NK-92 (cell line): ENCODE results near the gene RTBDN.

Experiments used
- DNase-seq: peaks from one replicate; lab custom pipeline; 2025; ENCODE audit not compliant: unreplicated experiment; lab: John Stamatoyannopoulos, UW

Gene RTBDN

DNA sequence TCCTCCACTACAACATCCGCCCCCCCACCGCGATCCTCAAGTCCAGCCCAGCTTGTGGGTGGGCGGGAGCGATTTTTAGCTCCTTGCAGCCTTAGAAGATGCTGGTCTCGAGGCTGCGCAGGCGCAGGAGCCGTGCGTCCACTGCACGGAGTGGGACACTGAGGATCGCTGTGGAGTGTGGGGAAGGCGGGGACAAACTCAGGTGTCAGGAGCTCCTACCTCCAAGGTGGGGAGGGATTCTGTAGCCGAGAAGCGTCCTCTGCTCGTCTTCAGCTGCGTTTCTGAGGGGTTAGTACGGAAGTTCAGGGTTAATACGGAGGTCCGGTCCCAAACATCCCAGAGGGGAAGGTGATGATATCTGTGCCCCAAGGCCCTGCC lies at the start of gene RTBDN:
Gene RTBDN (minus strand): TSS at position 14 of the 378 bp plus-strand sequence. CDS start 4,600 bp downstream, outside the sequence.
- no peak for DNase-seq

DNA sequence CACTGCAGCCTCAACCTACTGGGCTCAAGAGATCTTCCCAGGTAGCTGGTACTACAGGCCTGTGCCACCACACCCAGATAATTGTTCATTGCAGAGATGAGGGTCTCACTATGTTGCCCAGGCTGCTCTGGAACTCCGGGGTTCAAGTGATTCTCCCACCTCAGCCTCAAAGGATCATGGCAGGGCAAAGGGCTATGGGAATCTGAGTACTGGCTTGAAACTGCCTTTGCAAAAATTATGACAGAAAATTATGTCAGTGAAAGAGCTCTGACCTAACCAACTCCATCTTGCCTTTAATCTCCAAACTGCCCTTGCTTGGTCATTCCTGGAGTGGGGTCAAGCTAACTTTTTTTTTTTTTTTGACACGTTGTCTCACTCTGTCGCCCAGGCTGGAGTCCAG lies 48.2 kb upstream of the RTBDN start:
- no peak for DNase-seq

DNA sequence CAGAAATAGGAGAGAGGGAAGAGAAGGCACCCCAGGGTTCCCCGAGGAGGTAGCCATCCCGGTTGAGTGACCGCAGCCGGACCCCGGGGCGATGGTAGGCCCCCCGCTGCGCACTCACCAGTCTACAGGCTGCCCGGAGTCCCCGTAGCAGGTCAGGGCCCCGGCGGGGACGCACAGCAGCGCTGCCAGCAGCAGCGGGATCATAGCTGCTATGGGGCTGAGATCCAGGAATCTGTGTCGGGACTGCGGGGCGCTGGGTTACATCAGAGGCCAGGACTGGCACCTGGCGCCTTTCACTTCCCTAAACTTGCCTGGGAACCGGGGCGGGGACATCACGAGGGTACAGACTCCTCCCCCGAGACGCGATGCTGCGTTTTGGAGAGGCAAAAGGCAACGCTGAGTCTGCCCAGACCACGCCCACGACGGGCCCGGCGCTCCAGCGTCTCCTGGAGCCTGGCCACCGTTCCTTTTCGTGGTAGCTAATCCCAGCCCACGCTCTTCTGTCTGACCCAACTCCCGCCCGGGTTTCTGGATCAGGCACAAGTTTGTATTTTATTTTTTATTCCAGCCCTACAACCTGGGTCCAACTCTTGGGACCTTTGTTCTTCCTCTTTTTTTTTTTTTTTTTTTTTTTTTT lies 46.9 kb upstream of the RTBDN start, which contains the start of gene DNASE2:
Gene DNASE2 (minus strand): TSS at position 278 of the 637 bp plus-strand sequence. CDS start 74 bp downstream, at position 204.
- no peak for DNase-seq

DNA sequence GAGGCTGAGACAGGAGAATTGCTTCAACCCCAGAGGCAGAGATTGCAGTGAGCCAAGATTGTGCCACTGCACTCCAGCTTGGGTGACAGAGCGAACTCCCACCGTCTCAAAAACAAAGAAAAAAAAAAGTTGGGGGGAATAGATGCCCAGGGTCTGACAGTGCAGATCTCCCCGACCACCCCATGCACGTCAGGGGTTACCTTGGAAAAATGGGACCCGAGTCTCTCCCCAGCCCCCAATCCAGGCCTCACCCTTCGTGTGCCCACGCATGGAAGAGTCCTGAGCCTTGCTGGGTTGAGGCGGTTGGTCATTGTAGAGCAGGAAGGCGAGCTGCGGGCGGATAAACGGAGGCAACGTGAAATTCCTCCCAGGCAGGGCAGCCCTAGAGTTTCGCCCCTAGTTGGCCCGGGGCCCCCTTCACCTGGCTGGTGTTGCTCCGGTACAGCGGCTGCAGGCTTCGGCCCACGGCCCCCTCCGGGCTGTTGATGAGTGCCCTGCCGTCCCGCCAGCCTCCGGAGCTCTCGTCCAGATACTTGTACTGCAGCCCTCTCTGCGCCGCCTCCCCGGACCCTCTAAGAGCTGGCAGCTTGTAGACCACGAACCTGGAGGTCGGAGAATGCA lies 46.3 kb upstream of the RTBDN start:
- DNase-seq, result no peak

DNA sequence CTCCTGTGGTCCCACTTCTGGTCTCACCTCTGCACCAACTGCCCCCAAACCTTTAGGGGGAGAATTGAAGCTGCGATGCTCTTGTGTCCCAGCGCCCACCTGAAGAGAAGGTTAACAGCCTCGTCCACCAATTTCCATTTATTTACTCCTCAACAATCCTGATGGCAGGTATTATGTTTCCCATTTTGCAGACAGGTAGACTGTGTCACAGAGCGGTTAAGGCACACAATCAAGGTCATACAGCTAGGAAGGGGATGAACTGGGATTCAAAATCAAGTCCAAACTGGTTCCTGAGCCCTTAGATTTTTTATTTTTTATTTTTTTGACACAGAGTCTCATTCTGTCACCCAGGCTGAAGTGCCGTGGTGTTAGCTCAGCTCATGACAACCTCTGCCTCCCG lies 40.7 kb upstream of the RTBDN start:
- no peak for DNase-seq

DNA sequence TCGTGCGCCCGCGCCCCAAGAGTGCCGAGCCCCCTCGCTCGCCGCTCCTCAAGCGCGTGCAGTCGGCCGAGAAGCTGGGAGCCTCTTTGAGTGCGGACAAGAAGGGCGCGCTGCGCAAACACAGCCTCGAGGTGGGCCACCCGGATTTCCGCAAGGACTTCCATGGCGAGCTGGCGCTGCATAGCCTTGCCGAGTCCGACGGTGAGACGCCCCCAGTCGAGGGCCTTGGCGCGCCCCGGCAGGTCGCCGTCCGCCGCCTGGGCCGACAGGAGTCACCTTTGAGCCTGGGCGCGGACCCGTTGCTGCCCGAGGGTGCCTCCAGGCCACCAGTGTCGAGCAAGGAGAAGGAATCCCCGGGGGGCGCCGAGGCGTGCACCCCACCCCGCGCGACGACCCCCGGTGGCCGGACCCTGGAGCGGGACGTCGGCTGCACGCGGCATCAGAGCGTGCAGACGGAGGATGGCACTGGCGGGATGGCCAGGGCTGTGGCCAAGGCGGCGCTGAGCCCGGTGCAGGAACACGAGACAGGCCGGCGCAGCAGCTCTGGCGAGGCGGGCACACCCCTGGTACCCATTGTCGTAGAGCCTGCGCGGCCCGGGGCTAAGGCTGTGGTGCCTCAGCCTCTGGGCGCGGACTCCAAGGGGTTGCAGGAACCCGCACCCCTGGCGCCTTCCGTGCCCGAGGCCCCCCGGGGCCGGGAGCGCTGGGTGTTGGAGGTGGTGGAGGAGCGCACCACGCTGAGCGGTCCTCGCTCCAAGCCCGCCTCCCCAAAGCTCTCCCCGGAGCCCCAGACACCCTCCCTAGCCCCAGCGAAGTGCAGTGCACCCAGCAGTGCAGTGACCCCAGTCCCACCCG lies 39.7 kb upstream of the RTBDN start:
- DNase-seq, result no peak

DNA sequence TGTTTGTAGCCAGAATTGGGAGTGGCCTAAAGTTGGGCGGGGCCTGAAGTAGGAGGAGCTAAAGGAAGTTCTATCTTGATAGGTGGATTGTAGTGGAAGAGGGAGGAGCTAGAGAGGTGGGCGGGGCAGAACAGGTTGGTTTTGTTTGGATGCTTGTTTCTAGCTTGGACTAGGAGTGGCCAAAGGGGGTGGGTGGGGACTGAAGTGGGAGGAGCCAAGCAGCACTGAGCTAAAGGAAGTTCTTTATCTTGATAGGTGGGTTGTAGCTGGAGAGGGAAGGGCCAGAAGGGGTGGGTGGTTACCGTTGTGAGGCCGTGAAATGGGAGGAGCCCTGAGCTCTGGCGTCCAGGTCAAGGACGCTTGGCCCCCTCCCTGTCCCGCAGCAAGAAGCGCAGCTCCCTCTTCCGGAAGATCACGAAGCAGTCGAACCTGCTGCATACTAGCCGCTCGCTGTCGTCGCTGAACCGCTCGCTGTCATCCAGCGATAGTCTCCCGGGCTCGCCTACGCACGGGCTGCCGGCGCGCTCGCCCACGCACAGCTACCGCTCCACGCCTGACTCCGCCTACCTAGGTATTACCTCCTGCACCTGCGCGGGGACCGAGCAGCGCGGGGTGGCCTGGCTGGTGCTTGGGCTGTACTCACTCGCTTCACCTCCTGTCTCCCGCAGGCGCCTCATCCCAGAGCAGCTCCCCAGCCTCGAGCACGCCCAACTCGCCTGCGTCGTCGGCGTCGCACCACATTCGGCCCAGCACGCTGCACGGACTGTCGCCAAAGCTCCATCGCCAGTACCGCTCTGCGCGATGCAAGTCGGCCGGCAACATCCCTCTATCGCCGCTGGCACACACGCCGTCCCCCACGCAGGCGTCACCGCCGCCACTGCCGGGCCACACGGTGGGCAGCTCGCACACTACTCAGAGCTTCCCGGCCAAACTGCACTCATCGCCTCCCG lies 38.8 kb upstream of the RTBDN start:
- DNase-seq, result no peak

DNA sequence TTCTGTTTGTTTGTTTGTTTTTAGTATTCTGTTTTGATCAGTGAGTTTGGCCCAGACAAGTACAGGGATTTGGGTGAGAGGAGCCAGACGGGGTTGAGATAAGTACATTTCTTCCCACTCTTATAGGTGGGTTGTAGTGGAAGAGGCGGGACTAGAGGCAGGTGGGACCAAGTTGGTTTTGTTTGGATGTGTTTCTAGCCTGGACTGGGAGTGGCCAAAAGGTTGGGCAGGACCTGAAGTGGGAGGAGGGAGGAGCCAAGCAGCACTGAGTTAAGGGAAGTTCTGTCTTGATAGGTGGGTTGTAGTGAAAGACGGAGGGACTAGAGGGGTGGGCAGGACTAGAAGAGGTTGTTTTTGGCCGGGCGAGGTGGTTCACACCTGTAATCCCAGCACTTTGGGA lies 37.9 kb upstream of the RTBDN start:
- DNase-seq, result no peak

DNA sequence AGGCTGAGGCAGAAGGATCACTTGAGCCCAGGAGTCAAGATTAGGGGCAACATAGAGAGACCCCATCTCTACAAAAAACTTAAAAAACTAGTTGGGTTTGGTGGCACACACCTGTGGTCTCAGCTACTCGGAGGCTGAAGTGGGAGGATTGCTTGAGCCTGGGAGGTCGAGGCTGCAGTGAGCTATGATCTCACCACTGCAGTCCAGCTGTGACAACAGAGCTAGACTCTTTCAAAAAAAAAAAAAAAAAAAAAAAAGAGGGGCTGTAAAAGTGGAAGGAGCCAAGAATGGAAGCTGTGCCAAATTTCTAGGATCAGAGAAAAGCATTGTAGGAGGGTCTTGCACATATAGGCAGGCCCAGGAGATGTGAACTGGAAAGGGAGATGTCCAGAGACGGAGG lies 37.3 kb upstream of the RTBDN start:
- DNase-seq, result no peak

DNA sequence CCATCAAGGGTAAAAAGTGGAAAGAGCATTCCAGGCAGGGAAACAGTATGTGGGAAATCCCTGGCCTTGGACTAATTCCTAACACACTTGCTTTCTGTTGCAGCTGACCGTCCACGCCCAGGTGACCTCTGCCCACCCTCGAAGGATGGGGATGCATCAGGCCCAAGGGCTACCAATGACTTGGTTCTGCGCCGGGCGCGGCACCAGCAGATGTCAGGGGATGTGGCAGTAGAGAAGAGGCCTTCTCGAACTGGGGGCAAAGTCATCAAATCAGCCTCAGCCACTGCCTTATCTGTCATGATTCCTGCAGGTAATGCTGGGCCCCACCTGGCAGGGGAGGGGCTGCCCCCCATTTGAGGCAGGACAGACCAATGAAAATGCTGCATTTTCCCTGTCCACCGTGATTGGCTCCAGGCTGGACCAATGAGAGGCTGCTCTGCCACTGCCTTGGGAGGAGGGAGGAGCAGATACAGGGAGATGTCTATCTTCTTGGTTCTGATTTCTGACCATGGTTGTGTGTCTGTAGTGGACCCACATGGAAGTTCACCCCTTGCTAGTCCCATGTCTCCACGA lies 34.2 kb upstream of the RTBDN start:
- DNase-seq, result no peak

DNA sequence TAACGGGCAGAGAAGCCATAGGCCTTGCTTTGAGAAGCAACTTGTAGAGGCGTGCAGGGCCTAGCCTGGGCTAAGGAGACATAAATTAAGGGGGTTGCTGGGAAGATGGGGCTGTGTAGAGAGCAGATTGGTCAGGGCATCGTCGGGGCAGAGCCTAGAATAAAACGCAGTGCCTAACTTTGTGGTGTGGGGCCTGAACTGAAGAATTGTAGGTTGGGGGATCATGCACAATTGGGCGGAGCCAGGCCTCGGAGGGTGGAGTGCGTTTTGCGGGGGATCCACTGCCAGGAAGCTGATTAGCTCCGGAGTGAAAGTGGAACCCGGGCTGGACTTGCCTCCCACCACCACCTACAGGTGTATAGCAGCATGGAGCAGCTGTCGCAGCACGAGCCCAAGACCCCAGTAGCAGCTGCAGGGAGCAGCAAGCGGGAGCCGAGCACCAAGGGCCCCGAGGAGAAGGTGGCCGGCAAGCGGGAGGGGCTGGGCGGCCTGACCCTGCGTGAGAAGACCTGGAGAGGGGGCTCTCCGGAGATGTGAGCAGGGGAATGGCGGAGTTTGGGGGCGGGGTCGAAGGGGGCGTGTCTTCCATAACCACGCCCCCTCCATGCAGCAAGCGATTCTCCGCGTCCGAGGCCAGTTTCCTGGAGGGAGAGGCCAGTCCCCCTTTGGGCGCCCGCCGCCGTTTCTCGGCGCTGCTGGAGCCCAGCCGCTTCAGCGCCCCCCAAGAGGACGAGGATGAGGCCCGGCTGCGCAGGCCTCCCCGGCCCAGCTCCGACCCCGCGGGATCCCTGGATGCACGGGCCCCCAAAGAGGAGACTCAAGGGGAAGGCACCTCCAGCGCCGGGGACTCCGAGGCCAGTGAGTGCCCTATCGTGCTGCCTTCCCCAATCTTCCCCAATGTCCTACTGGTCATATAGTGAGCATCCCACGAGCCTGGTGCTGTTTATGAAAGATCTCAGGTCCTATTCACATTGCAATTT lies 33.0 kb upstream of the RTBDN start:
- DNase-seq, result no peak

DNA sequence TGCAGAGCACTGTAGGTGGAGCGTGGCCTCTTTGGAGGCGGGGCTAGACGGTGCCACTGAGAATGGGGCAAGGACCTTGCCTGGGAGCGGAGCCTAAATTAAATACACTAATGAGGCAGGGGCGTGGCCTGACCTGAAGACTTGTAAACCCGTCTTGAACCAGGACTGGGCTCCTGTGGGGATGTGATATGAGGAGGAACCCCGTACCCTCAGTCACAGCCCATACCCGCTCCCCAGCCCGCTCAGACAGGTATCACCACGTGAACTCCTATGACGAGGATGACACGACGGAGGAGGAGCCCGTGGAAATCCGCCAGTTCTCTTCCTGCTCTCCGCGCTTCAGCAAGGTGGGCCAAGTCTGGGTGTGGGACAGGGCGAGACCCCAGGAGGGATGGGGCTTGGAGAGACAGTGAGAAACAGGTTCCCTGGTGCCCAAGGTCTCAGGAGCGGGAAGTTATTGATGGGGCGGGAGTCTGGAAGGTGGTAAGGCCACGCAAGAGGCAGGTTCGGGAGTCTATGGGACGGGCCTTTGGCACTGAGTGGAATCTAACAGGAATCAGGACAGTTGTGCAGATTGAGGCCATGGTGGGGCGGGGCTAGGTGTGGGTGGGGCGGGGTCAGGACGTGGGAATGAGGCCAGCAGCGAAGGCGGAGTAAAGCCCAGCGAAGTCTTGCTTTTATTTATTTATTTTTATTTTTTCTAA lies 32.2 kb upstream of the RTBDN start:
- no peak for DNase-seq

DNA sequence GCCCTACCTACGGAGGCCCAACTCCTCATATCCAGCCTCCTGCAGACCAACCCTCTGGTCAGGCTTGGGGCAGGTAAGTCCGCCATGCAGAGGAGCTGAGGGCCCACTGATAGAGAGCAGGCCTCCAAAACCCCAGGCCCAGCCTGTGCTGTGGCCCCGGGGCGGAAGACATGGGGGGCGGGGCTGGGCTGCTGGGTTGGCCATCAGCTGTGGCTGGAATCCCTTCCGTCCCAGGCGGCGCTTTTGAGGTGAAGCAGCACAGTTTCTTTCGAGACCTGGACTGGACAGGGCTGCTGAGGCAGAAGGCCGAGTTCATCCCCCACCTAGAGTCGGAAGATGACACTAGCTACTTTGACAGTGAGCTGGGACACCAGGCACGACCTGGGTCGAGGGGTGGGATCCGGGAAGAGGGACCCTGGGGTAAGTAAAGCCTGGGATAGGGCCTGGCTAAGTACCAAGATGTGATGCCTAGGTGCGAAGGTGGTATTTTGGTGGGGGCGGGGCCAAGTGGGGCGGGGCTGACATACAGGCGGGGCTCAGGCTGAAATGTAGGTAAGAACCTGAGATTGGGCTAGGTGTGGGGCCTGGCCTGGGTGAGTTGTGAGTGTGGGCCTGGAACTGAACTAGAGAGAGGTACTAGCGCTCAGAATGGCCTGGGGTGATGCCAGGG lies 31.5 kb upstream of the RTBDN start:
- no peak for DNase-seq

DNA sequence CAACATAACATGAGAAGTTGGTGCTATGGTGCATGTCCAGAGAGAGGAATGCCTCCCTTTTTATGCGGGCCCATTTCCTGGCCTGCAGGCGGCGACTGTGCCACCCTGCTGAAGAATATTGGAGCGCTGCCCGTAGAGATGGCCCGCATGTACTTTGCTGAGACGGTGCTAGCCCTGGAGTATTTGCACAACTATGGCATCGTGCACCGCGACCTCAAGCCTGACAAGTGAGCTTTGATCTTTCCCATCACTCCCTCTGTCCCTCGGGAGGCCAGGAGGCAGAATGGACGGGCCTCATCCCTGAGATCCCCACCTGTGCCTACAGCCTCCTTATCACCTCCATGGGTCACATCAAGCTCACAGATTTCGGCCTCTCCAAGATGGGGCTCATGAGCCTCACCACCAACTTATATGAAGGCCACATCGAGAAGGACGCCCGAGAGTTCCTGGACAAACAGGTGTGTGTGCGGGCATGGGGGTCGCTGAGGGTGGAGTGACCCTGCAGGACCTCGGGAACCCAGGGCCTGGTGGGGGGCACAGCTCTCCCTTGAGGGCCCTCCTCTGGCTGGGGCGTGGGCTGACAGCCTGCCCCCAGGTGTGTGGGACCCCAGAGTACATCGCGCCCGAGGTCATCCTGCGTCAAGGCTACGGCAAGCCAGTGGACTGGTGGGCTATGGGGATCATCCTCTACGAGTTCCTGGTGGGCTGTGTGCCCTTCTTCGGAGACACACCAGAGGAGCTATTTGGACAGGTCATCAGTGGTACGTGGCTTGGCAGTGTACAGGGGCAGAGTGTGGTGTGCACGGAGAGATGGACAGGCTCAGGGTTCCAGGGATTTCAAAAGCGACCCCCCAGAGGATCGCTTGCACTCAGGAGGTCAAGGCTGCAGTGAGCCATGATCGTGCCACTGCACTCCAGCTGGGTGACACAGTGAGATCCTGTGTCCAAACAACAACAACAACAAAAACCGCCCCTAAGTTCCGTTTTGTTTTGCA lies 30.6 kb upstream of the RTBDN start:
- no peak for DNase-seq

DNA sequence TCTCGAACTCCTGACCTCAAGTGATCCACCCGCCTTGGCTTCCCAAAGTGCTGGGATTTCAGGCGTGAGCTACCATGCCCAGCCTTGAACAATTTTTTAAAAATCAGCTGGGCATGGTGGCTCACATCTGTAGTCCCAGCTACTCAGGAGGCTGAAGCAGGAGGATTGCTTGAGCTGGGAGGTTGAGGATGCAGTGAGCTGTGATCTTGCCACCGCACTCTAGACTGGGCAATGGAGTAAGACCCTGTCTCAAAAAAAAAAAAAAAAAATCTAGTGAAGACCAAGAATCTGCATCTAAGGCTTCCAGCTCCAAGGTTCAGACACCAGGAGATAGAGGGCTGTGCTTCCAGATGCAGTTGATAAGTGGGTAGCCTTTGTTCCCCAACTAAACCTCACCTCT lies 29.8 kb upstream of the RTBDN start:
- DNase-seq, result no peak

DNA sequence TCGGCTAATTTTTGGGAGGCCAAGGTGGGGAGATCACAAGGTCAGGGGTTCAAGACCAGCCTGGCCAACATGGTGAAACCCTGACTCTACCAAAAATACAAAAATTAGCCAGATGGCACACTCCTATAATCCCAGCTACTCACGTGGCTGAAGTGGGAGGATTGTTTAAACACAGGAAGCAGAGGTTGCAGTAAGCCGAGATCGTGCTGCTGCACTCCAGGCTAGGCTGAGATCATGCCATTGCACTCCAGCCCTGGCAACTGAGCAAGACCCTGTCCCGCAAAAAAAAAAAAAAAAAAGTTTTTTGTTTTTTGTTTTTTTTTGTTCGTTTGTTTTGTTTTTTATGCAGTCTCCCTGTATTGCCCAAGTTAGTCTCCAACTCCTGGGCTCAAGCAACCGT lies 25.2 kb upstream of the RTBDN start:
- DNase-seq, result no peak
